GM21576 (cell line): ENCODE results near the gene ELK4.

ENCODE experiments used
- ATAC-seq: cut with Tn5 transposase; IDR thresholded peaks from one replicate; pipeline ENCODE4 v1.9.1; 2021; ENCODE audit warnings: mild to moderate bottlenecking, moderate library complexity; ENCODE audit not compliant: unreplicated experiment

ELK4 gene

DNA sequence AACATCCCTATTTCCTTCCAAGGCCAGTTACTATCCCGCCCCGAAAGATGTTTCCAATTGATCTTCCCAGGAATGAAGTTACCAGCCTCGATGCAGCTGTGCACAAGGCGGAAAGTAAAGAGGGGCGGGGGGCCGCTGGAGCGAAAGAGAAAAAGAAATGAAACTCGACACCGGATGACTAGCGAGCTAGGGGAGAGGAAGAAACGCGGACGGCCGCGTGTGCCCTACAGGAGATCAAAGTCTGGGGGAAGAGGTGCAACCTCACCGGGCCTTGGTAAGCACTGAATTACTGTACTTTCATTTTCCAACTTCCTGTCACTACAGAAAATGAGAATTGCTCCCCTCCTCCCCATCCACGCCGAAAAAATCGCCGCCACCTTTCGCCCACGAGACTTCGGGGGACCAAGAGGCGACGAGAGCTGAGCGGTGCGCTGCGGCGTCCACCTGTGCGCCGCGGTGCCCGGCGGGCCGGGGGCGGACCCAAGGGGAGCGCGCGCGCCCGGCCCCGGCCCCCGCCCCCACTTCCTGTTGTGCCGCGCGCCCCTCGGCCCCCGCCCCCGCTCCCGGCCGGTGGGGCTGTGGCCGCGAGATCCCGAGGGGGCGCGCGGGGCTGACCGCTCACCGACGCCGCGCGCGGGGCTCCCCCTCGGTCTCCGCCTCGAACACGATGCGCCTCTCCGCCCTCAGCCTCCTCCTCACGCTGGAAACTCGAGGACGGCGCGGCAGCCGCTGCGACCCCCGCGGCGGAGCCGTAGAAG is 622 bp downstream of the ELK4 start:
- ATAC-seq, result peak; percentile 57

DNA sequence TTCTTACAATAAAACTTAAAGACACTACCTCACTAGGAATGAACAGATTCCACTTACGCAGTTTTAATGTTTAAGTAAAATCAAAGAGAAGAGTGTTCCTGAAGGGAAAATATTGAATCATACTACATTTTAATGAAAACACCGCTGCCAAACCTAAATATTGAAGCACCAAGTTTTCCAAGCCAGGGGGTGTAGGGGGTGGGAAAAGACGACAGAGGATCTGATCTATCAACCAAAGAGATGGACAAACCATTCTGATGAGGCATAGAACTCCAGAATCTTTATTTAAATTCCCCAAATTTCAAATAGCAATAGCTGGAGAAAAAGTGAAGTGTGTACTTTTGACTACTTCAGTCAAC is 1.2 kb downstream of the ELK4 start:
- no peak for ATAC-seq

DNA sequence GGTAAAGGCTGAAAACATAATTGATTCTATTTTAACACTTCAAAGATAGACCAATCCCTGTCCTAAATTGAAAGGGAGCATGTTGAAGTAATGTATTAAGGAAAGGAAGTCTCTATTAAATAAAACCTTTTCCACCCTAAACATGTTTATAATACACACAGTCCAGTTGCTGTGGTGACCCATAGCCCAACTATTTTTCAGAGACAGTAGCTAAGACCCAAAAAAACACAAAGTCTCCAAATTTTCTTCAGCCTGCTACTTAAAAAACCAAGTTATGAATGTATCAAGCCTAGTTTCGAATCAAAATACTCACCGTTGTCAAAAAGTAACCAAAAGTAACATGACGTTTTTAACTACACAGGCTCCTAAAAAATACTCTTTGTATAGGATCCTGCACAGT is 1.6 kb downstream of the ELK4 start:
- no peak for ATAC-seq

DNA sequence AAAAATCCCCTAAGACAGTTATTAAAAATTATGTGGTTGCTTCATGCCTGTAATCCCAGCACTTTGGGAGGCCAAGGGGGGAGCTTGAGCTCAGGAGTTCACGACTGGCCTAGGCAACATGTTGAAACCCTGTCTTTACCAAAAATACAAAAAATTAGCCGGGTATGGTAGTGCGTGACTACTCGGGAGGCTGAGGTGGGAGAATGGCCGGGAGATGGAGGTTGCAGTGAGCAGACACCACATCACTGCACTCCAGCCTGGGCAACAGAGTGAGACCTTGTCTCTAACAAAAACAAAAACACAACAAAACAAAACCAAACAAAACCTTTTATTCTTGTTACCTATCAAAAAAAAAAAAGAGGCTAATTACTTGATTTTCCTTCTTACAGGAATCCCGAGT is 2.1 kb downstream of the ELK4 start:
- ATAC-seq, result no peak

DNA sequence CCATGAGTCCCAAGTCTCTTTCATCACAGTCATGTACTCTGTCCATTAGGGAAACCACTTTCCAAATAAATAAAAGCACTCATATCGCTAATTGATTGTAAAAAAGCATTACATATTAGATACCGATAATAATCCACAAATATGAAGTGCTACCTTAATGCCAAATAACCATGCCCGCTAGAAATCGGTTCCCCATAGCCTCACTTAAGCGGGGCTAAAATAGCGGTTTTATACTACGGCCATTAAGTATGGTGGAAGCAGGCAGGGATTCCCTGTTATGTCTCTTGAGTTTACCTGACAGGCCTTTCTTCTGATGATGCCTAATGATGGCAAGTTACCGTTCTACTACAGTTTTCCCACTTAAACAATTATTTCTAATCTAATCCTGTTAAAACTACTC is 3.9 kb downstream of the ELK4 start:
- no peak for ATAC-seq

DNA sequence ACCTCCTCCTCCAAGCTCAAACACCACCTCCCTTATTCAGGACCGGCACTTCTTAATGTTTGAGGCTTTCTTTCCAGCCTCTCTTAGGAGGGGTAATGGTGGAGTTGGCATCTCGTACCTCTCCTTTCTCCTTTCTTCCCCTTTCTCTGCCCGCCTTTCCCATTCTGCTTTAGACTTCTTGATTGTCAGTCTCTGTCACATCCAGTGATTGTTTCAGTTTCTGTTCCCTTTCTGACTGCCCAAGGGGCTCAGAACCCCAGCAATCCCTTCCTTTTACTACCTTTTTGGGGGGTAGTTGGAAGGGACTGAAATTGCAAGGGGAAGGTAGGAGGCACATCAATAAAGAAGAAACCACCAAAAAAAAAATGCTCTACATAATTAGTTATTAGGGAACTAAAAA is 5.6 kb downstream of the ELK4 start:
- ATAC-seq, result no peak

DNA sequence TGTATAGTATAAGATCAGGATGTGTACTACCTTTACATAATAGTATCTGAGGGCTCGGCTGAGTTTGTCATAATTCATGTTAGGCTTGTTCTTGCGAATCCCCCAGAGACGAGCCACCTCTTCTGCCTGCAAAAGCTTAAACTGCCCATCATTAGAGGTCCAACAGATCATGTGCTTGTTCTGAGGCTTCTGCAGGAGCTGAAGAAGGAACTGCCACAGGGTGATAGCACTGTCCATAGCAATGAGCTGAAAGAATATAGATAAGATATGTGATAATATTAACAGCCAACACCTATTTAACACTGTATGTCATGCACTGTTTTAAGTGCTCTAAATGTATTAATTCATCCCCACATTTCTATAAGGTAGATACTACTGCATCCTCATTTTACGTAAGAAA is 8.2 kb downstream of the ELK4 start:
- no peak for ATAC-seq

DNA sequence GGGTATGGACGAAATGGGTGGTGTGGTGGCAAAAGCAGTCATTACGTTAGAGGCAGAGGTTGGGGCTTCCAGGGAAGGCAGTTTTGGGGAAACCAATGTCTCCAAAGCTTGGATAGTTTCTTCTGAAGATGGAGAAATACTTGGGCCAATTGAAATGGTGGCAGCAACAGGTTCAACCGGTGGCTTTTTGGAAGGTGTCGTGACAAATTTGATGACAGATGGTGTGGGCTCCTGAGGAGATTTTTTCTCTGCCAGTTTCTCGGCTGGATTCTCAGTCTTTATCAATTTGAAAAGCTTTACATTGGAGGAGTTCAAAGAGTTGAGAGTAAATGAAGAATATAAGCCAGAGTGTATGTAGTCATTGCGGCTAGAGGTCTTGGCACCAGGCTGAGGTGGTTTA is 11.5 kb downstream of the ELK4 start:
- no peak for ATAC-seq

DNA sequence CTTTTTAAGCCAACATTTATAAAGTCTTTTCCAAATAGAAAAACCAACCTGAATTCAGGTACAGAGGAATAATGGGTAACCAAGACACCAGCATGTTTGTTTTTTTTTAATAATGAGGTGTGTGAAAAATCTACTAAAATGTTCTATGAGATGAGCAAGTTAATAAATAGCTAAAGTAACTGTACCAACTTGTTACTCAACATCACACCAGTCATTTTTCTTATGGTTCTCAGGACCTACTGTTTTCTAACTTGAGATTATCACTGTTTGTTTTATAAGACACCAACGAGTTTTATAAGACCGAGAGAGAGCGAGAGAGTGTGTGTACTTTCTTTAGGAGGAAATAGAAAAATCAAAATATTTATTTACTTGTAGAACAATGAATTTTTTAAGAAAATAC is 12.4 kb downstream of the ELK4 start:
- ATAC-seq, result no peak

DNA sequence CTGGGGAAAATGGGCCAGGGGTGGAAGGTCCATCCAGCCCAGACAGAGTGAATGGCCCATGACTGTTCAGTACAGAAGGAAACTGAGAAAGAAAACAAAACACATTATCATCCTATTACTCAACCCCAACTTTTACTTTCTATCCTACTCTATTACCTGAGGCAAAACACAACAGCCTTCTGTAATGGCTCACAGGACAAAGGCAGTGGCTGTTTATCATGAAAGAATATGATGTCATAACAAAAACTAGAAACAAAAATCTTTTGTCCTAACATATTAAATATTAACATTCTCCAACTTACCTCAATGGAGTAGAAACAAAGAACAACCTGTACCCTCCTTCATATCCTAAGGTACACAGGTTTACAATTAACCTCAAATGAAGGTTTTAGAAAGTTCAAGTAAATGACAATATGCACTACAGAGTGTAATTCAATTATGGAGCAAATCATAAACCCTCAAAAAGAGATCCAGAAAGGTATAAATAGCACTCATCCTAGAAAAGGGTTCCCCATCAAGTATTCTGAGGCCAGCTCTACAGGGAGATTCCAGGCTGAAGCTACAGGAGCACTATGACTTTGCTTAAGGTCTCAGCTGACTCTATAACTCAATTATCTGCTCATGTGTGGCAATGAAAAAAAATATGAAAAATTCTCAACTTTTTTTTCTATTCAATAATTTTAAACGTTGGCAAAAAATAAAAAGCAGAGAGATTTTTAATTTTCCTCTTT is 15.1 kb downstream of the ELK4 start:
- no peak for ATAC-seq

DNA sequence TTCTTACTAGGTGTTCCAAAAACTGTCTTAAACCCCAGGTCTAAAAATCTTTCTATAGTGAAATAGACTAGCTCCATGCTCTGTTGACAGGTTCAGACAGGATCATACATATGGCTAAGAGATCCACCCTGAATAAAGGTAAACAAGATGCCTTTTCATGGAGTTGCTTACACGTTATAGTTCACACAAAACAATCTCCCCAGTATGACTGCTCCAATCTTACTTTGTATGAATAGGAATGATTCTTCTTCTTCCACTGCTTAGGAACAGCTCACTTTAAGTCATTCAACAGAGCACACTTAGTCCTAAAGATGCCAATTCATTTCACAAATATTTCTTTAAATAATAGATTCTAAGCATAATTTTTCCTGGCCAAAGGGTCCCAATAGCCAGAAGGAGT is 16.0 kb downstream of the ELK4 start:
- ATAC-seq, result no peak

DNA sequence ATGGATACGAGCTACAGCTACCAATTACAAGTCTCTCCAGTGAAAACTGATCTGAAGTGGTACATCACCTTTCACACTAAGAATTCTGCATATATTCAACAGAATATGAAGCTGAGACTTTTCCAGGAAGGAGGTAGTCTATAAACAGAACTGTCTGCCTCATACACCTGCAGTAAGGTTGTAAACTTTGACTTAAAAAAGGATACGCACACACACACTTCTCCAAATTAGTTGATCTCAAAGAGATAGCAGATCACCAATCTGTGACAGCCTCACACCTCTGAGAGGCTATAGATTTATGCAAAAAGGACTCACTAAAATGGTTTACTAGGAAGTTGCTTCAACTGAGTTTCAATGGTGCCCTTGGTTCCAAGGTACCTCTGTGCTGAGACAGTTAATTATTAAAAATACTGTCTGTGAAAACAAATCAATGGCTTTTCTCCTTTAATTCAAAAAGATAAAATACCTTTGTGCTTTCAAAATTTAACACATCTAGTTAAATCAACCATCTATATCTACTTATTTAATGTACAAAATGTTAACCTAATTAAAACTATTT is 17.9 kb downstream of the ELK4 start:
- no peak for ATAC-seq

DNA sequence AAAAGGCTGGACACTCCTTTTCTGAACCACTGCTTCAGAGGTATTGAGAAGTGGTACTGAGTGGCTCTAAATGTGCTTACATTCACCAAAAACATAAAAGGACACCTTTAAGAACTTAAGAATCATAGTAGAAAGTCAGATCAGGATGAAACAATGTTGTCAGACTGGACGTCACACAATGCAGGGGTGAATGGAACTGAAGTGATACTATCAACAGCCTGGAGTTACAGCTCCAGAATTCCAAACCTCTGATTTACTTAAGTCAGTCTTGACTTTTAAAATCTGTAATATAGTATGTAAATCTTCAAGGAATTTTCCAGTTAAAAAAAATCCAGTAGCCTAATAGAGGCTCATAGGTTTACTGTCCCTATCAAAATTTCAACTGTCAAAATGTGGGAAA is 19.3 kb downstream of the ELK4 start:
- ATAC-seq, result no peak

DNA sequence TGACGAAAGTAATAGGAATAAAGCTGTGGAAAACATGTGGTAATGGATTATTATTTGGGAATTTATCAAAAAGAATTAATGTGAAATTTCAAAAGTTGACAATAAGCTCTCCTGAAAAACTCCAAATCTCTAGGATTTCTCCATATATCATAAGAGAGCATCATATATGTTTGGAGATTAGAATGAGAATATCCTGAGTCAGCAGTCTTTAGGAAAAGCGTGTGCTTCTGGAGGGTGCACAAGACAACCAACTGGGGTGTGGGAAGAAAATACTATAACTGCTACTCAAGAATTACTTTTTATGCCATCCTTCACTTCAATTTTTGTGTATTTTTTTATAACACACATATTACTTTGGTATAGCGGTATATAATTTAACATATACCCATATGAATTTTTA is 19.7 kb downstream of the ELK4 start:
- no peak for ATAC-seq

DNA sequence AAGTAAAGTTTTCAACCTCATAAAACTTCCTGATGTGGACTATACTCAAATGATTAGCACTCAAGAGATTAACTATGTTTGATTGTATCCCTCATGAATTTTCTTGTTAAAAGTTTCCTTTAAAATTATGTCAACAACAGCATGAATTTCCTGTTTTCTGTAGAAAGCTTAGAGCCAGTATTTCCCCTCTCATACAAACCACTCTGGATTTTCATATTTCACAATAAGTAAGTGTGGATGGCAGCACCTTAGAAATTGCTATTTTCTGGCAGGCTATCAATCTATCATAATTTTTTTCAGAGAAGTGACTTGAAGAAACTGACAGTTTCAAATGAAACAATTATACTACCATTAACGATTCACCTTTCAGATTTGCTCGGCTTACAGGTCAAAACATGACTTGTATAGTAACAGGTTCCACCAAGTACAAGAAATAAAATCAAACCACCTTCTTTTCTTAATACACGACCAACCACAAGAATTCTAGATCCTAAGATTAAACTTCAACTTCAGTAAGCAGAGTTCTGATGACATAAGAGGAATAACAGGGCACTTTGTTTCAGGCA is 20.8 kb downstream of the ELK4 start:
- ATAC-seq, result no peak

DNA sequence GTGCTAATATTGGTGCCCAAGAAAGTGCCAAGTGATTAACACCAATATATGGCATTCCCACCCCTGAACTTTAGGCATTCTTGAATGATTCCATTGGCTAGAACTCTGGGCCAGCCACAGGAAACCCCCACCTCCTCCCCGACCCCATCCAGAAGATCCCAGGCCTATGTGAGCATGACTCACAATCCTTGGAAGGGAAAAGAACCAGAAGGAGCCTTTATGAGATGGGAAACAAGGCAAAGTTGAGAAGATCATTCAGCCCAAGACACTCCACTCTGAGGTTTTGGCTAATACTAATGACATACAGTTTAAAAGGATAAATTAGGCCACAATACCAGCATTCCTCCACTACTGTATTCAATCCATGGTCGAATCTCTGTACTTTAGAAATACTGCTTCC is 21.8 kb downstream of the ELK4 start:
- no peak for ATAC-seq

DNA sequence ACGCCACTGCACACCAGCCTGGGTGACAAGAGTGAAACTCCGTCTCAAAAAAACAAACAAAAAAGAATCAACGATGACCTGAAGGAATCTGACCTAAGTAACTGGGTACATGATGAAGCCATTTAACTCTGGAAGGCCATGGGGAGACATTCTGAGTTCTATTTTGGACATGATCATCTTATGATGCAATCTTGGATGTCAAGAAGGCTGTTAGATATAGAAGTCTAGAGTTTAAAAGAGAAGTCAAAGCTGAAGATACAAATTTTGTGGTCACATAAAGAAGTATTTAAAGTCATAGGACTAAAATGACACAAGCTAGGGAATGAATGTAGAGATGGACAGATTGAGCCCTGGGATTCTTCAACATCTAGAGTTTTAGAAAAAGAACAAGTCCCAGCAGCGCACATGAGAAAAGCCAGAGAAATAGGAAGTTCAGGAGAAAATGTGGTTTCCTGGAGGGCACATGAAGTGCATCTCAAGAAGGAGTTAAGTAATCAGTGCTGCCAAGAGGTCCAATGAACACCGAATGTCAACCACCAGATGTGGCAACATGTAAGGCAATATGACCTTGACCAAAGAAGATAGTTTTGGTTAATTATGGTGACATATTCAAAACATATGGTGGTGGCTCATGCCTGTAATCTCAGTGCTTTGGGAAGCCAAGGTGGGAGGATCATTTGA is 26.8 kb downstream of the ELK4 start:
- no peak for ATAC-seq

DNA sequence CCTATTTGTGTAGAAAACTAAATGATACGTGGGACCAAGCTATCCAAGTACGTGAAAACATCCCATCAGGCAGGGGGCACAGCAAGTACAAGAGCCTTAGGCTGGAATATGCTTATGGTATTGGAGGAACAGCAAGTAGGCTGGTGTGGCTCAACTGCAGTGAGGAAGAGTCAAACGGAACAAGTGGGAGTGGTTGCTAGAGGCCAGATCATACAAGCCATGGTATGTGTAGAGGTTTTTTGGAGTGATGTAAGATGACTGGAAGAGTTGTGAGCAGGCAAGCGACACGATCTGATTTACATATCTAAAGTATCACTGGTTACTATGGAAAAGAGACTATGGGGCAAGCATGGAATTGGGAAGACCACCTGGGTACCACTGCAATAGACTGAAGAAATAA is 27.8 kb downstream of the ELK4 start:
- no peak for ATAC-seq

DNA sequence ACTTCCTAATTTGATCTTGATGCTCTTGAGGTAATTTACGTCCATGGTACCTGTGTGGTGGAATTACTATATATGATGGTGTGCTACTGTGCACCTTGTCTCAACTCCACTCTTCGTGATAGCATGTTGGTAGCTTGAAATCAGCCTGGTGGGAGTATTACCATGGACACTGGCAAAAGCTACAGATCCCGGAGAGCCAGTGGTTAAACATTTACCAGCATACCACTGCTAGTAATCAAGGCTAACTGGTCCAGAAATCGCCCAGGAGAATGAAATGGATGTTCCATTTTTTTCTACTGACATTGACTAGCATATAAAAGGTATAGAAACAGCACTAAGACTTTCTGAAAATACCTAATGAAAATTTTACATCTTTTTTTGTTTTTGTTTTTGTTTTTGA is 30.6 kb downstream of the ELK4 start:
- ATAC-seq, result no peak

DNA sequence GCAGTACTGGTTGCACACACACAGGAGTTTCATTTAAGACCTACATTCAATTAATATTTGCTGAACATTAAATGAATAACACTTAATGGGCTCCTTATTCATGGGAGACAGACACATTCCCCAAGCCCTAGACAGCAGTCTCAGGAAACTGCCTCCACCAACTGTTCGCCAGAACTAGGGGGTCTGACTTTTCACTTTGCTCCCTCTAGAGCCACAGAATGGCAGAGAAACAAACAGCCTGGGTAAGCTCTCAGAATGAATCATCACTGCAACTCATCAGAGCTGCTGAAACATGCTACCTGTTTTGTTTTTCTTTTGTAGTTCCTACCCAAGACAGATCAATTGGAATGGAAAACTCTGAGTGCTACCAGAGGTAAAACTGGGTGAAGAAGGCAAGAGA is 31.7 kb downstream of the ELK4 start:
- peak; percentile 64 for ATAC-seq

DNA sequence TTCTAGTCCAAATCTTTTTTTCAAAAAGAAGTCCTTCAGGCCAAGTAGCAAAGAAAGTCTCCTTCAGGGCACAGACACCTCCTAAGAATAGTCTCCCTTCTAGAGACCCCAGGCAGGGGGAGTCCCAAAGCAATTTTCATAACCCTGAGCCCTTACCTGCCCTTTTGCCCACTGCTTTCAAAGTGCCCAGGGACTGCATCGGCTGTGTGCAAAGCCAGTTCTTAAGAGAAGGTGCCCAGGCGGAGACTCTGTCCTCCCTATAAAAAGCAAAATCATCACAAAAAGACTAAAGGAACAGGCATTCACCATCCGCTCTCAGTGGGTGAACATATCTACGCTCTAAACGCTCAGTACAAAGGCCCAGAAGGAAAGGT is 32.2 kb downstream of the ELK4 start:
- no peak for ATAC-seq
